PC-3 (cell line): ENCODE results near the gene MBOAT7.

Source experiments
- EZH2 ChIP-seq: fragments of 300-600 bp; sonication (generic); IDR thresholded peaks from one replicate; pipeline ENCODE4 v1.6.1; 2017; ENCODE audit warnings: antibody characterized with exemption, mild to moderate bottlenecking, low read length; ENCODE audit not compliant: unreplicated experiment
- EZH2phosphoT487 ChIP-seq: fragments of 300-600 bp; sonication (generic); IDR thresholded peaks from 2 replicates; pipeline ENCODE4 v1.6.1; 2018; ENCODE audit warnings: mild to moderate bottlenecking, antibody characterized with exemption, low read length, borderline replicate concordance
- TF ChIP-seq, protein P1 (sequence below): fragments of 300-600 bp; sonication (generic); conservative IDR thresholded peaks from 2 replicates; pipeline ENCODE4 v1.5.1; 2017; ENCODE audit warnings: antibody characterized with exemption, low read depth, mild to moderate bottlenecking, low read length

GRCh38 chr19:54231077-54231931 lies 41.9 kb upstream of the MBOAT7 start:
- TF ChIP-seq, protein P1, sequence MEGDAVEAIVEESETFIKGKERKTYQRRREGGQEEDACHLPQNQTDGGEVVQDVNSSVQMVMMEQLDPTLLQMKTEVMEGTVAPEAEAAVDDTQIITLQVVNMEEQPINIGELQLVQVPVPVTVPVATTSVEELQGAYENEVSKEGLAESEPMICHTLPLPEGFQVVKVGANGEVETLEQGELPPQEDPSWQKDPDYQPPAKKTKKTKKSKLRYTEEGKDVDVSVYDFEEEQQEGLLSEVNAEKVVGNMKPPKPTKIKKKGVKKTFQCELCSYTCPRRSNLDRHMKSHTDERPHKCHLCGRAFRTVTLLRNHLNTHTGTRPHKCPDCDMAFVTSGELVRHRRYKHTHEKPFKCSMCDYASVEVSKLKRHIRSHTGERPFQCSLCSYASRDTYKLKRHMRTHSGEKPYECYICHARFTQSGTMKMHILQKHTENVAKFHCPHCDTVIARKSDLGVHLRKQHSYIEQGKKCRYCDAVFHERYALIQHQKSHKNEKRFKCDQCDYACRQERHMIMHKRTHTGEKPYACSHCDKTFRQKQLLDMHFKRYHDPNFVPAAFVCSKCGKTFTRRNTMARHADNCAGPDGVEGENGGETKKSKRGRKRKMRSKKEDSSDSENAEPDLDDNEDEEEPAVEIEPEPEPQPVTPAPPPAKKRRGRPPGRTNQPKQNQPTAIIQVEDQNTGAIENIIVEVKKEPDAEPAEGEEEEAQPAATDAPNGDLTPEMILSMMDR, result peak; percentile 99
- TF ChIP-seq EZH2, result no peak
- no peak for TF ChIP-seq EZH2phosphoT487
